Suprapubic skin (tissue), 4 donors: ENCODE measurements around the gene GSK3B. TPM values are rescaled to one million over a fixed set of nuclear protein-coding genes. Genes with fewer than 3 reads are reported as not detected.

Source experiments
- DNase-seq, 2 donors: peaks; one replicate each; pipeline ENCODE4 v3.0.0-alpha.2; 2019; ENCODE audit warnings: low spot score in 2 of 2
- H3K27ac ChIP-seq: fragments of 200-600 bp; sonication (generic); one replicate; pipeline ENCODE4 v1.5.1; 2019
- H3K27me3 ChIP-seq: fragments of 200-600 bp; sonication (generic); one replicate; pipeline ENCODE4 v1.5.1; 2019
- H3K36me3 ChIP-seq: fragments of 200-600 bp; sonication (generic); one replicate; pipeline ENCODE4 v1.5.1; 2019
- H3K4me1 ChIP-seq: fragments of 200-600 bp; sonication (generic); one replicate; pipeline ENCODE4 v1.5.1; 2019
- H3K4me3 ChIP-seq: fragments of 200-600 bp; sonication (generic); one replicate; pipeline ENCODE4 v1.5.1; 2019; ENCODE audit warnings: mild to moderate bottlenecking
- H3K9me3 ChIP-seq: fragments of 200-600 bp; sonication (generic); one replicate; pipeline ENCODE4 v1.5.1; 2019
- EP300 ChIP-seq: sonication (generic); formaldehyde crosslinking; IDR thresholded peaks from one replicate; pipeline ENCODE4 v1.6.1; 2017; ENCODE audit warnings: antibody characterized with exemption
- POLR2A ChIP-seq, 2 donors: fragments of 450-650 bp; IDR thresholded peaks; one replicate each; pipeline ENCODE4 v1.6.1; 2017; ENCODE audit warnings: antibody characterized with exemption in 2 of 2, mild to moderate bottlenecking in 2 of 2, moderate library complexity in 2 of 2
- POLR2AphosphoS5 ChIP-seq, 3 donors: sonication (generic); formaldehyde crosslinking; IDR thresholded peaks; one replicate each; pipeline ENCODE4 v1.6.1; 2017; ENCODE audit warnings: antibody characterized with exemption in 3 of 3
- WGBS: methylation state at CpG from one replicate; pipeline ENCODE4 v1.1.5; 2018; 5-methylcytosine and 5-hydroxymethylcytosine counted together
- total RNA-seq, 4 donors: library from RNA; depleted of rRNA; stranded (reverse); fragments of >200 nt; gene quantifications; one replicate each; pipeline ENCODE4 v1.1.0, GENCODE V29; 2016
- TF ChIP-seq, protein P1 (sequence below), 2 donors: fragments of 200-600 bp in 1 of 2; fragments of 450-650 bp in 1 of 2; sonication (generic) in 1 of 2; IDR thresholded peaks; one replicate each; pipeline ENCODE4 v1.5.1; 2016 to 2019; ENCODE audit warnings: antibody characterized with exemption in 2 of 2, mild to moderate bottlenecking in 1 of 2, moderate library complexity in 1 of 2

Gene GSK3B
- total RNA-seq, 4 donors from 2014 or later = 43.8 to 58.1 (median 53.0) TPM

- Histone ChIP-seq H3K36me3 (no peaks in the 10 kb centered on the region), H3K27me3 (no peaks in the 10 kb centered on the region), H3K4me1 (no peaks in the 10 kb centered on the region), H3K4me3 (no peak overlapping the region), H3K9me3 (no peaks in the 10 kb centered on the region), H3K27ac (no peak overlapping the region)
- DNase-seq = no peak
- TF ChIP-seq POLR2AphosphoS5 (IDR thresholded peaks at IDR 0.05) (no peak), EP300 (no peak), POLR2A (IDR thresholded peaks at IDR 0.05) (no peak)
- TF ChIP-seq, protein P1, sequence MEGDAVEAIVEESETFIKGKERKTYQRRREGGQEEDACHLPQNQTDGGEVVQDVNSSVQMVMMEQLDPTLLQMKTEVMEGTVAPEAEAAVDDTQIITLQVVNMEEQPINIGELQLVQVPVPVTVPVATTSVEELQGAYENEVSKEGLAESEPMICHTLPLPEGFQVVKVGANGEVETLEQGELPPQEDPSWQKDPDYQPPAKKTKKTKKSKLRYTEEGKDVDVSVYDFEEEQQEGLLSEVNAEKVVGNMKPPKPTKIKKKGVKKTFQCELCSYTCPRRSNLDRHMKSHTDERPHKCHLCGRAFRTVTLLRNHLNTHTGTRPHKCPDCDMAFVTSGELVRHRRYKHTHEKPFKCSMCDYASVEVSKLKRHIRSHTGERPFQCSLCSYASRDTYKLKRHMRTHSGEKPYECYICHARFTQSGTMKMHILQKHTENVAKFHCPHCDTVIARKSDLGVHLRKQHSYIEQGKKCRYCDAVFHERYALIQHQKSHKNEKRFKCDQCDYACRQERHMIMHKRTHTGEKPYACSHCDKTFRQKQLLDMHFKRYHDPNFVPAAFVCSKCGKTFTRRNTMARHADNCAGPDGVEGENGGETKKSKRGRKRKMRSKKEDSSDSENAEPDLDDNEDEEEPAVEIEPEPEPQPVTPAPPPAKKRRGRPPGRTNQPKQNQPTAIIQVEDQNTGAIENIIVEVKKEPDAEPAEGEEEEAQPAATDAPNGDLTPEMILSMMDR (IDR thresholded peaks at IDR 0.05) = no peak
- 98% methylated on average over 2 of the region's 2 CpGs for WGBS
Measured at GRCh38 chr3:119796368-119796767, 297.9 kb downstream of the GSK3B start.

DNA sequence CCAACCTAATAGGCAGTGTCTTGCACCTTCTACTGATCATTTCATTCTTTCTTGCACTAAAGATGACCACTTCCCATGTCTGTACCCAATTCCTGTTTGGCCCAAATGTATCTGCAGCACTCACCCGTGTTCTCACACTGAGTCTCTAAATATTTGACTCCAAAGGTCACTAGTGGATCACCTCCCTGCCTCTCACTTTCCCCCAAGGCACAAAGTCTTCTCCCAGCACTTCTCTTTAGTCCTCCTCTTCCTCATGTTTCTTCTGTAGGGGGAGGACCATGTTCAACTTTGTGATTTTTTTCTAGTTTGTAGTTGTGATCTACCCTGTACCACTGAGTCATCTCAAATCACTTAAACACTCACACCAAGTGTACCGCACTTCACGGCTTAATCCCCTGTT is 298.4 kb downstream of the GSK3B start:
- TF ChIP-seq, protein P1 (IDR thresholded peaks at IDR 0.05) = no peak
- TF ChIP-seq POLR2AphosphoS5 (IDR thresholded peaks at IDR 0.05) = no peak
- TF ChIP-seq POLR2A (IDR thresholded peaks at IDR 0.05) = no peak
- no peak for TF ChIP-seq EP300
- WGBS = 81% methylated on average over 3 of the region's 3 CpGs
- DNase-seq = no peak
- Histone ChIP-seq H3K9me3 (no peaks in the 10 kb centered on the region), H3K4me1 (no peaks in the 10 kb centered on the region), H3K27ac (no peak overlapping the region), H3K27me3 (no peaks in the 10 kb centered on the region), H3K36me3 (no peaks in the 10 kb centered on the region), H3K4me3 (no peak overlapping the region)

DNA sequence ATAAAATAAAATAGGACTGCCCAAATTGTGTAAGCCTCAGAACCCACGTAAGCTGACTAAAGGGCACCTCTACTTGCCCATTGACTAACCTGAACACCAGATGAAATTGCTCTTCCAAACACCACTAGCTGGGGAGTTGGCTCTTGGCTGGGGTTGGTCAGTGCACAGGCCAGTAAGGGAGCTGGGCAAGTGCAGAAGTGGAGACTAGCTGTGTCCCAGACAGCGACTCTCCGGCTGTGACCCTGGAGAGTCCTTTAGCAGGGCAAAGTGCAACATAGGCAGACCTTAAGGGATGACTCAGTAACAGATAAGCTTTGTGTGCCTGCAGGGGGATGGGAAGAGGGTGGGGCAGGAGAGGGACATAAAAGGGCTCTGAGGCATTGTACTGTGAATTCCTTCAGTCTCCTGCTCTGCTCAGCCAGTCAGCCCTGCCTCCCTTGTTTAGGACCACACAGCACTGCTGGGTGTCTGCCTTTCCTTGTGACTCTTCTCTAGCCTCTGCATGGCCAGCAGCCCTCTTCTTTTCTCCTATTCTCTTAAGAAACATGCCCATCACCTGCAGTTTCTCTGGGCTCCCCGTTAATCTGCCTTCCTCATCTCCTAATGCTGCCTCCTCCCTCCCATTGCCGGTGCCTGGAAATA is 299.2 kb downstream of the GSK3B start:
- Histone ChIP-seq H3K27ac (no peak overlapping the region), H3K4me1 (no peaks in the 10 kb centered on the region), H3K27me3 (no peaks in the 10 kb centered on the region), H3K9me3 (no peaks in the 10 kb centered on the region), H3K36me3 (no peaks in the 10 kb centered on the region), H3K4me3 (no peak overlapping the region)
- peak in 1 of 2 donors; percentile 37 for DNase-seq
- WGBS = 53% methylated on average over 5 of the region's 5 CpGs
- no peak for TF ChIP-seq POLR2A (IDR thresholded peaks at IDR 0.05)
- no peak for TF ChIP-seq POLR2AphosphoS5 (IDR thresholded peaks at IDR 0.05)
- no peak for TF ChIP-seq EP300
- TF ChIP-seq, protein P1 (IDR thresholded peaks at IDR 0.05) = no peak

GRCh38 chr3:119794401-119794800 is 299.8 kb downstream of the GSK3B start:
- H3K4me3 ChIP-seq = no peak overlapping the region
- no peaks in the 10 kb centered on the region for H3K27me3 ChIP-seq
- no peak overlapping the region for H3K27ac ChIP-seq
- no peaks in the 10 kb centered on the region for H3K4me1 ChIP-seq
- H3K9me3 ChIP-seq = no peaks in the 10 kb centered on the region
- DNase-seq = no peak
- 94% methylated on average over 2 of the region's 2 CpGs for WGBS
- H3K36me3 ChIP-seq = no peaks in the 10 kb centered on the region
- no peak for TF ChIP-seq POLR2A (IDR thresholded peaks at IDR 0.05)
- no peak for TF ChIP-seq POLR2AphosphoS5 (IDR thresholded peaks at IDR 0.05)

DNA sequence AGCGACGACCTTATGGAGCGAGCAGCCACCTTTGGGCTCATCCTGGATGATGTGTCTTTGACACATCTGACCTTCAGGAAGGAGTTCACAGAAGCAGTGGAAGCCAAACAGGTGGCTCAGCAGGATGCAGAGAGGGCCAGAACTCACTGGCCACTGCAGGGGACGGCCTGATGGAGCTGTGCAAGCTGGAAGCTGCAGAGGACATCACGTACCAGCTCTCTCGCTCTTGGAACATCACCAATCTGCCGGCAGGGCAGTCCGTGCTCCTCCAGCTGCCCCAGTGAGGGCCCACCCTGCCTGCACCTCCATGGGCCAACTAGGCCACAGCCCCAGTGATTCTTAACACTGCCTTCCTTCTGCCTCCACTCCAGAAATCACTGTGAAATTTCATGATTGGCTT is 302.0 kb downstream of the GSK3B start:
- no peaks in the 10 kb centered on the region for H3K36me3 ChIP-seq
- H3K4me1 ChIP-seq = no peaks in the 10 kb centered on the region
- H3K9me3 ChIP-seq = no peaks in the 10 kb centered on the region
- TF ChIP-seq POLR2A (IDR thresholded peaks at IDR 0.05) (no peak), POLR2AphosphoS5 (IDR thresholded peaks at IDR 0.05) (no peak), EP300 (no peak)
- TF ChIP-seq, protein P1 (IDR thresholded peaks at IDR 0.05) = no peak
- peak in 1 of 2 donors; percentile 47 for DNase-seq
- 95% methylated on average over 8 of the region's 8 CpGs for WGBS
- no peaks in the 10 kb centered on the region for H3K27me3 ChIP-seq
- no peak overlapping the region for H3K27ac ChIP-seq
- no peak overlapping the region for H3K4me3 ChIP-seq

DNA sequence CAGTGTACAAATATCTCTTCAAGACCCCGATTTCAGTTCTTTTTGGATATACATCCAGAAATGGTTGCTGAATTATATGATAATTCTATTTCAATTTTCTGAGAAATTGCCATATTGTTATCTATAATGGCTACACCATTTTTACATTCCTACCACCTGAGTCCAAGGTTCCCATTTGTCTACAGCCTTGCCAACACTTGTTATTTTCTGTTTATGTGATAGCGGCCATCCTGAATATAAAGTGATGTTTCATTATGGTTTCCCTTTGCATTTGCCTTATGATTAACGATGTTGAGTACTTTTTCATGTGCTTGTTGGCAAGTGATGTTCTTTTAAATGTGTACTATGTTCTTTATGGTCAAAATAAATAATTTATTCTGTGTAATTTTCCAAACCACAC is 303.9 kb downstream of the GSK3B start:
- no peaks in the 10 kb centered on the region for H3K36me3 ChIP-seq
- no peak for TF ChIP-seq EP300
- no peaks in the 10 kb centered on the region for H3K27me3 ChIP-seq
- WGBS = 94% methylated on average over 3 of the region's 3 CpGs
- H3K4me1 ChIP-seq = no peaks in the 10 kb centered on the region
- H3K27ac ChIP-seq = no peak overlapping the region
- no peak overlapping the region for H3K4me3 ChIP-seq
- DNase-seq = no peak
- H3K9me3 ChIP-seq = no peaks in the 10 kb centered on the region
